Measurements from ENCODE around the gene LRRC8C.

LRRC8C gene

DNA sequence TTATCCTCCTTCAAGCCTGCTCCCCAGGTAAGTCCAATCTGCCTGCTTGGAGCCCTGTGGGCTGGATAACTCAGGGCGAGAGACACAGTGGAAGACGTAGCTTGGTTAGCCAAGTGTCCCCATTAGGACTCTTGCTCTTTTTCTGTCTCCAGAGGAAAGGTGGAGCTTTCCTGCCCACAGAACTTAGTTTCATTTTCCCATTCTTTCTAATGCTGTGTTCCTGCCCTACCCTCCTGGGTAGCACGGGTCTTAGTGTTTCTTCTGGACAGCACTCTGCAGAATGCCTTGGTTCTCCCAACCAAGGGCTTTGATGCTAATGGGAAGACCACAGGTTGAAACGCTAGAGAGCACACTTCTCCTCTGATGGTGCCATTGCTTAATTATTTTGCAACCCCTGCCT, 95.5 kb downstream of the LRRC8C start:
- no peak for DNase-seq (ENCODE audit: low read depth, low spot score)
- TF ChIP-seq, protein P1, sequence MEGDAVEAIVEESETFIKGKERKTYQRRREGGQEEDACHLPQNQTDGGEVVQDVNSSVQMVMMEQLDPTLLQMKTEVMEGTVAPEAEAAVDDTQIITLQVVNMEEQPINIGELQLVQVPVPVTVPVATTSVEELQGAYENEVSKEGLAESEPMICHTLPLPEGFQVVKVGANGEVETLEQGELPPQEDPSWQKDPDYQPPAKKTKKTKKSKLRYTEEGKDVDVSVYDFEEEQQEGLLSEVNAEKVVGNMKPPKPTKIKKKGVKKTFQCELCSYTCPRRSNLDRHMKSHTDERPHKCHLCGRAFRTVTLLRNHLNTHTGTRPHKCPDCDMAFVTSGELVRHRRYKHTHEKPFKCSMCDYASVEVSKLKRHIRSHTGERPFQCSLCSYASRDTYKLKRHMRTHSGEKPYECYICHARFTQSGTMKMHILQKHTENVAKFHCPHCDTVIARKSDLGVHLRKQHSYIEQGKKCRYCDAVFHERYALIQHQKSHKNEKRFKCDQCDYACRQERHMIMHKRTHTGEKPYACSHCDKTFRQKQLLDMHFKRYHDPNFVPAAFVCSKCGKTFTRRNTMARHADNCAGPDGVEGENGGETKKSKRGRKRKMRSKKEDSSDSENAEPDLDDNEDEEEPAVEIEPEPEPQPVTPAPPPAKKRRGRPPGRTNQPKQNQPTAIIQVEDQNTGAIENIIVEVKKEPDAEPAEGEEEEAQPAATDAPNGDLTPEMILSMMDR (IDR thresholded peaks at IDR 0.05; ENCODE audit: low read depth, low read length), result no peak
- H3K4me3 ChIP-seq (ENCODE audit: low read depth, low read length), result no peak overlapping the region
- in situ Hi-C loops (cut with HindIII; ENCODE audit: low sequenced_read_pairs), result no loop called here

DNA sequence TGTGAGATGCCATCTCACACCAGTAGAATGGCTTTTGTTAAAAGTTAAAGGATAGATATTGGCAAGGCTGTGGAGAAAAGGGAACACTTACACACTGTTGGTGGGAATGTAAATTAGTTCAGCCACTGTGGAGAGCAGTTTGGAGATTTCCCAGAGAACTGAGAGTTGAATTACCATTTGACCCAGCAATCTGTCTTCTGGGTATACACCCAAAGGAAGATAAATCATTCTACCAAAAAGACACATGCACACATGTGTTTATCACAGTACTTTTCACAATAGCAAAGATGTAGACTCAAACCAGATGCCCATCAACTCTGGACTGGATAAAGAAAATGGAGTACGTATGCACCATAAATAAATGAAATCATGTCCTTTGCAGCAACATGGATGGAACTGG, 99.3 kb downstream of the LRRC8C start:
- H3K4me3 ChIP-seq (ENCODE audit: low read depth, low read length), result no peak overlapping the region
- DNase-seq (ENCODE audit: low read depth, low spot score), result no peak
- TF ChIP-seq, protein P1 (IDR thresholded peaks at IDR 0.05; ENCODE audit: low read depth, low read length), result no peak
- in situ Hi-C loops (cut with HindIII; ENCODE audit: low sequenced_read_pairs), result no loop called here

DNA sequence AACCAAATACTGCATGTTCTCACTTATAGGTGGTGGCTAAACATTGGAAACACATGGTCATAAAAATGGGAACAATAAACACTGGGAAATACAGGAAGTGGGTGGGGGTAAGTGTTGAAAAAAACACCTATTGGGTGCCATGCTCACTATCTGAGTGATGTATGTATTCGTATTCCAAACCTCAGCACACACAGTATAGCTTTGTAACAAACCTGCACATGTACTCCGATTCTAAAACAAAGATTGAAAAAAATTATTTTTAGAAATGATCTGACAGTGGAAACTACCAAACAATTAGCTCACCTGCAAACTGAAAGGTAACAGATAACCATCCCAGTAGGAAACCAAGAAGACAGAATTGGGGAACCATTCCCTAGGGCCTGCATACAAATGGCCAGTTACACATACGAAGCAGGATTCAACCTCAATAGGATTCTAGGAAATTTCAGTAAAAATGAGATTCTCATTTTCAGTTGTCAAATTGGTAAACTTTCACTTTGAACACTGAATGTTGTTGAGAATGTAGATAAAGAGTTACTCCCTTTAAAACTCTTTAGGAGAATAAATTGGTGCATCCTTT, 99.8 kb downstream of the LRRC8C start:
- TF ChIP-seq, protein P1 (IDR thresholded peaks at IDR 0.05; ENCODE audit: low read depth, low read length), result no peak
- in situ Hi-C loops (cut with HindIII; ENCODE audit: low sequenced_read_pairs), result no loop called here
- no peak overlapping the region for H3K4me3 ChIP-seq (ENCODE audit: low read depth, low read length)
- DNase-seq (ENCODE audit: low read depth, low spot score), result no peak

DNA sequence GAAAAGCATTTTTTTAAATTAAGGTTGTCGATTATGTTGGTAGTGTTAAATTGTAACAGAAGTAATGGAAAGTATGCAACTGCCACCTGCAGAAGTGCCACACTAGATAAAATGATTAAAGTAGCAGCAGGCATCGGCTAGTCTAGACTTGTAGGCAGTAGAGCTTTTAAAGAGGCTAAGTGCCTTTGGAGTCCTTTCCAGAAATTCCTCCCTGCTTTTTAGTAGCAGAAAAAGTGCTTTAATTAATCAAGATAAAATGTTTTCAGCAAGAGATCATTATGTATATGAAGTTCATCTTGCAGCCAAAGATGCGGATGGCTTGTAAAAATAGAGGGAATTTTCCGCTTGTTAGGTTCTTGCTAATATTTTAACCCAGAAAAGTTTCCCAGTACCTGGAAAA, 100.8 kb downstream of the LRRC8C start:
- DNase-seq (ENCODE audit: low read depth, low spot score), result no peak
- TF ChIP-seq, protein P1 (IDR thresholded peaks at IDR 0.05; ENCODE audit: low read depth, low read length), result no peak
- in situ Hi-C loops (cut with HindIII; ENCODE audit: low sequenced_read_pairs), result no loop called here
- H3K4me3 ChIP-seq (ENCODE audit: low read depth, low read length), result no peak overlapping the region

DNA sequence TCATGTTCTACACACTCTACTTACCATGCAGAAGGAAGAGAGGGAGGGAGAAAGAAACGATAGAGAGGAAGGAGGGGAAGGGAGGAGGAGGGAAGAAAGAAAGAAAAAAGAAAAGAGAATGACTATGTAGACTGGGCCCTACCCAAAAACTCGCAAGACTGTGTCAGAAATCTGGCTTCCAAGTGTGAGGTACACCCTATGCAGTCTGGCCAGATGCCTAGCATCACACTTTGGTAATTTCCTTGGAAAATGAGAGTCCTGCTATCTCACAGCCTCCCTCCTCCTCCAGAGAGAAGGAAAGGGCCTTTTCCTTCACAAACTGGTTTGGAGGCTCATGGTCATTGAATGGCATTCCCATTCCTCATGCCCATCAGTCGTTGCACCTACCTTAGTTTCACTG, 101.5 kb downstream of the LRRC8C start:
- TF ChIP-seq, protein P1 (IDR thresholded peaks at IDR 0.05; ENCODE audit: low read depth, low read length), result no peak
- in situ Hi-C loops (cut with HindIII; ENCODE audit: low sequenced_read_pairs), result no loop called here
- no peak for DNase-seq (ENCODE audit: low read depth, low spot score)
- H3K4me3 ChIP-seq (ENCODE audit: low read depth, low read length), result no peak overlapping the region

DNA sequence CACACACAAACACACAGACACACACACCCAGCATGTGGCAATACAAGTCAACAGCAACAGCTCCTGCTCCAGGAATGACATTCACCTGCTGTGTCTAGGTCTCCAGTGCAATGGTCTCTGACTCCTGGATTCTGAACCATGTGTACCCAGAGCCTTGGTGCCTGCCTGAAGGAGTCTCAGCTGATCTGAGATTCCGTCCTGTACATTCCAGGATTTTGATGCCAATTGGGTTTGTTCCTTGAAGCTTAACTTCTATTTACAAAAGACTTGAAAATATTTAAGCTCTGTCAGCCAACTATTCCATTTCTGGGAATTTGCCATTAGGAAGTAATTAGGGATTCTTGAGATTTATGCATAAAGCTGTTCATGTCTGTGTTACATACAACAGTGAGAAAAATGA, 102.6 kb downstream of the LRRC8C start:
- in situ Hi-C loops (cut with HindIII; ENCODE audit: low sequenced_read_pairs), result no loop called here
- DNase-seq (ENCODE audit: low read depth, low spot score), result no peak
- TF ChIP-seq, protein P1 (IDR thresholded peaks at IDR 0.05; ENCODE audit: low read depth, low read length), result no peak
- H3K4me3 ChIP-seq (ENCODE audit: low read depth, low read length), result no peak overlapping the region
